WTC11 (cell line): ENCODE measurements around the gene TJP3. TPM values are rescaled to one million over a fixed set of nuclear protein-coding genes. Genes with fewer than 3 reads are reported as not detected.

Experiments used
- ATAC-seq: fragments of 200-7000 bp; cut with Tn5 transposase; 2 replicates; pipeline ENCODE4 v1.10.0; 2021; ENCODE audit warnings: mild to moderate bottlenecking, moderate library complexity
- CTCF ChIA-PET: fragments of 300-600 bp; sonication (Branson Sonifier 250); formaldehyde crosslinking; loops from one replicate; lab custom pipeline; 2021; ENCODE audit warnings: antibody characterized with exemption; lab: Charles Lee
- POLR2A ChIA-PET: fragments of 350-600 bp; sonication (Branson Sonifier 250); formaldehyde crosslinking; loops from one replicate; lab custom pipeline; 2021; ENCODE audit warnings: antibody characterized with exemption; lab: Charles Lee
- DNase-seq: peaks from one replicate; pipeline ENCODE4 v3.0.0; 2021; ENCODE audit warnings: low spot score
- H3K27ac Mint-ChIP-seq: 2 replicates; pipeline ENCODE4 v1.8.0; 2021; ENCODE audit warnings: mixed read lengths
- H3K27me3 Mint-ChIP-seq: 2 replicates; pipeline ENCODE4 v1.8.0; 2021; ENCODE audit warnings: low read depth, mild to moderate bottlenecking, moderate library complexity, mixed read lengths
- H3K36me3 Mint-ChIP-seq: 2 replicates; pipeline ENCODE4 v1.8.0; 2021; ENCODE audit warnings: mixed read lengths
- H3K4me1 Mint-ChIP-seq: 2 replicates; pipeline ENCODE4 v1.8.0; 2022; ENCODE audit warnings: mixed read lengths
- H3K4me3 Mint-ChIP-seq: 2 replicates; pipeline ENCODE4 v1.8.0; 2021; ENCODE audit warnings: mild to moderate bottlenecking, moderate library complexity, mixed read lengths
- H3K9me3 Mint-ChIP-seq: 2 replicates; pipeline ENCODE4 v1.8.0; 2021; ENCODE audit warnings: mixed read lengths
- FOXJ3 ChIP-seq: sonication (generic); formaldehyde crosslinking; IDR thresholded peaks from 2 replicates; pipeline ENCODE4 v1.9.0; 2021; ENCODE audit warnings: missing genetic modification reagents, mild to moderate bottlenecking, borderline replicate concordance
- GTF2I ChIP-seq: fragments of 250-450 bp; sonication (Bioruptor Pico); conservative IDR thresholded peaks from 2 replicates; pipeline ENCODE4 v1.4.0; 2021; ENCODE audit warnings: mild to moderate bottlenecking
- JUN ChIP-seq: sonication (generic); formaldehyde crosslinking; IDR thresholded peaks from 2 replicates; pipeline ENCODE4 v1.8.0; 2023; ENCODE audit warnings: mild to moderate bottlenecking, missing genetic modification reagents
- NR2C2 ChIP-seq: sonication (generic); formaldehyde crosslinking; IDR thresholded peaks from 2 replicates; pipeline ENCODE4 v1.8.0; 2022; ENCODE audit warnings: mild to moderate bottlenecking, missing genetic modification reagents
- NR3C1 ChIP-seq: sonication (generic); formaldehyde crosslinking; conservative IDR thresholded peaks from 2 replicates; pipeline ENCODE4 v1.8.1; 2023; ENCODE audit warnings: low read depth, mild to moderate bottlenecking, missing genetic modification reagents
- PREB ChIP-seq: sonication (generic); formaldehyde crosslinking; IDR thresholded peaks from 2 replicates; pipeline ENCODE4 v1.8.1; 2022; ENCODE audit warnings: mild to moderate bottlenecking, missing genetic modification reagents, moderate library complexity, borderline replicate concordance
- TEAD1 ChIP-seq: sonication (generic); formaldehyde crosslinking; IDR thresholded peaks from 2 replicates; pipeline ENCODE4 v1.8.0; 2022; ENCODE audit warnings: mild to moderate bottlenecking, missing genetic modification reagents
- ZNF263 ChIP-seq: sonication (generic); formaldehyde crosslinking; IDR thresholded peaks from 2 replicates; pipeline ENCODE4 v1.8.1; 2022; ENCODE audit warnings: low read depth, mild to moderate bottlenecking, moderate library complexity, missing genetic modification reagents
- ZNF281 ChIP-seq: sonication (generic); formaldehyde crosslinking; IDR thresholded peaks from 2 replicates; pipeline ENCODE4 v1.8.0; 2023; ENCODE audit warnings: mild to moderate bottlenecking, missing genetic modification reagents
- ZNF396 ChIP-seq: fragments of 250-450 bp; sonication (Bioruptor Pico); IDR thresholded peaks from 2 replicates; pipeline ENCODE4 v1.8.0; 2021; ENCODE audit warnings: mild to moderate bottlenecking, moderate library complexity, borderline replicate concordance
- ZNF416 ChIP-seq: fragments of 250-450 bp; sonication (Bioruptor Pico); IDR thresholded peaks from 2 replicates; pipeline ENCODE4 v1.9.0; 2021; ENCODE audit warnings: mild to moderate bottlenecking, inconsistent platforms
- ZNF423 ChIP-seq: fragments of 250-450 bp; sonication (Bioruptor Pico); IDR thresholded peaks from 2 replicates; pipeline ENCODE4 v2.1.2; 2022; ENCODE audit warnings: mild to moderate bottlenecking, moderate library complexity
- total RNA-seq: library from RNA; stranded (reverse); gene quantifications from 3 replicates; pipeline ENCODE4 v1.2.3, GENCODE V29; 2021
- TF ChIP-seq, protein P1 (sequence below): fragments of 250-450 bp; sonication (Bioruptor Pico); conservative IDR thresholded peaks from 2 replicates; pipeline ENCODE4 v1.9.0; 2021; ENCODE audit warnings: mild to moderate bottlenecking
- TF ChIP-seq, protein P2 (sequence below): sonication (generic); formaldehyde crosslinking; IDR thresholded peaks from 2 replicates; pipeline ENCODE4 v1.8.1; 2022; ENCODE audit warnings: missing genetic modification reagents, borderline replicate concordance

The TJP3 gene
- total RNA-seq, 1 experiment from 2014 or later = 36.2 TPM

- peaks cover 8% of the 10 kb centered on the region for H3K36me3 Mint-ChIP-seq
Observed at GRCh38 chr19:3730457-3730958, 22.3 kb downstream of the TJP3 start.

DNA sequence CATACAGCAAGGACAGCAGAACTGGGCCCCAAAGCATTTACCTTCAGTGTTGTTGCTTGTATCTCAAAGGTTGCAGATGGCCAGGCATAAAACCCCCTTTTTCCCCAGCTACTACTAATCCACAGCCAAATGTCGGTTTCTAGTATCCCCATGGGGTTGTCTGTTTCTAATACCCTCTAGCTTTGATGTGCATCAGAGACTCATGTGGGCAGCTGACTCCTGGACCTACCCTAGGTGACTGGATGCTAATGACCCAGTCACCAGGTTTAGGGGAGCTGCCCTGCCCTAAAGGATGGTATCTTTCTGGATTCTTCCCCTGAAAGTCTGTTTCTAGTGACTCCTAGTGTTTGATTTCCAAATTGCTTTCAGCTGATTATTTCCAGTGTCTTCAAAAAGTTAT is 23.9 kb downstream of the TJP3 start:
- ChIA-PET CTCF (interaction anchor here (0.7 to 0.9 kb wide), 3 partner anchors 10 to 1158 kb away, joined by 3 to 6 read pairs (median 4); no protein-coding TSS in a partner anchor), POLR2A (interaction anchor here (0.6 kb wide), 1 partner anchor 709 kb away, joined by 3 read pairs; no protein-coding TSS in a partner anchor)
- no peaks in the 10 kb centered on the region for H3K27me3 Mint-ChIP-seq
- peaks cover 8% of the 10 kb centered on the region for H3K9me3 Mint-ChIP-seq
- DNase-seq (no peak), ATAC-seq (no peak)
- H3K36me3 Mint-ChIP-seq = peaks cover 11% of the 10 kb centered on the region
- H3K27ac Mint-ChIP-seq = no peak overlapping the region
- H3K4me1 Mint-ChIP-seq = no peaks in the 10 kb centered on the region
- no peak overlapping the region for H3K4me3 Mint-ChIP-seq
- TF ChIP-seq JUN (CRISPR knock-in tag) = no peak
- TF ChIP-seq, protein P1, sequence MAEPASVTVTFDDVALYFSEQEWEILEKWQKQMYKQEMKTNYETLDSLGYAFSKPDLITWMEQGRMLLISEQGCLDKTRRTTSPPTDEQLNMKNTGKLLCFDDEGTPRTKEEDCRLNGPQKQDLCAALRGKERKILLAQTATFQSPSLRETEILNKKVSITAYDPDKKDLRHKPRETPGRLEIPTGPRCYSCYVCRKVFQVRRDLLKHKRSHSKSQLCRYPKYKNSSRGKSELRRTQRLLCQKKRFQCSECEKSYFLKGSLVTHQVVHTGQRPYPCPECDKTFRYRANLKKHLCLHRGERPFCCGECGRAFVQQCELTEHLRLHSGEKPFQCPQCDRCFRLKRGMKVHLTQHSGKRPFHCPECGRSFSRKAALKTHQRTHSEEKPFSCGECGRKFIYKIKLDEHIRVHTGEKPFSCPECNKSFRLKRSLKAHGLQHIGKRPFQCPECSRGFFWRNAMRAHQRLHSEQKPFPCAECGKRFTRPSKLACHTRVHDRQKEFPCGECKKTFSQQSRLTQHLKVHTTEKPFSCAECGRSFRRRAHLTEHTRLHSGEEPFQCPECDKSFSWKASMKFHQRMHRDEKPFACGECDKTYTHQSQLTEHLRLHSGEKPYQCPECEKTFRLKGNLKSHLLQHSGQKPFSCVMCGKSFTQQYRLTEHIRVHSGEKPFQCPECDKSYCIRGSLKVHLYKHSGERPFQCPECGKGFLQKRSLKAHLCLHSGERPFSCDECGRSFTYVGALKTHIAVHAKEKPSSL (CRISPR knock-in tag) = no peak
- TF ChIP-seq, protein P2, sequence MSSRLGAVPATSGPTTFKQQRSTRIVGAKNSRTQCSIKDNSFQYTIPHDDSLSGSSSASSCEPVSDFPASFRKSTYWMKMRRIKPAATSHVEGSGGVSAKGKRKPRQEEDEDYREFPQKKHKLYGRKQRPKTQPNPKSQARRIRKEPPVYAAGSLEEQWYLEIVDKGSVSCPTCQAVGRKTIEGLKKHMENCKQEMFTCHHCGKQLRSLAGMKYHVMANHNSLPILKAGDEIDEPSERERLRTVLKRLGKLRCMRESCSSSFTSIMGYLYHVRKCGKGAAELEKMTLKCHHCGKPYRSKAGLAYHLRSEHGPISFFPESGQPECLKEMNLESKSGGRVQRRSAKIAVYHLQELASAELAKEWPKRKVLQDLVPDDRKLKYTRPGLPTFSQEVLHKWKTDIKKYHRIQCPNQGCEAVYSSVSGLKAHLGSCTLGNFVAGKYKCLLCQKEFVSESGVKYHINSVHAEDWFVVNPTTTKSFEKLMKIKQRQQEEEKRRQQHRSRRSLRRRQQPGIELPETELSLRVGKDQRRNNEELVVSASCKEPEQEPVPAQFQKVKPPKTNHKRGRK = no peak
- TF ChIP-seq ZNF281 (CRISPR knock-in tag) = no peak
- TF ChIP-seq GTF2I (CRISPR knock-in tag) = 0 out of 2 replicates have a peak, but pooled peaks have one; percentile 52

More at GRCh38 chr19:3730457-3730958, 22.3 kb downstream of the TJP3 start:
- ChIA-PET CTCF (interaction anchor here (1.2 kb wide), 1 partner anchor 9 kb away, joined by 3 read pairs; no protein-coding TSS in a partner anchor), POLR2A (no interaction called here)
- H3K4me1 Mint-ChIP-seq = peaks cover 3% of the 10 kb centered on the region; the same call in 1 of the 2 replicates
- H3K27ac Mint-ChIP-seq = no peak overlapping the region
- TF ChIP-seq NR3C1 (CRISPR knock-in tag) (no peak), ZNF263 (CRISPR knock-in tag) (no peak), FOXJ3 (no peak), TEAD1 (CRISPR knock-in tag) (no peak), PREB (CRISPR knock-in tag) (no peak), NR2C2 (CRISPR knock-in tag) (no peak), ZNF416 (CRISPR knock-in tag) (no peak), ZNF423 (no peak), ZNF396 (CRISPR knock-in tag) (no peak)
- H3K4me3 Mint-ChIP-seq = no peak overlapping the region
- ATAC-seq (no peak), DNase-seq (no peak)
- peaks cover 8% of the 10 kb centered on the region for H3K9me3 Mint-ChIP-seq
- H3K27me3 Mint-ChIP-seq = no peaks in the 10 kb centered on the region
